ENCODE results near the gene GPC6. TPM values are rescaled to one million over a fixed set of nuclear protein-coding genes. Genes with fewer than 3 reads are reported as not detected.

The GPC6 gene
- total and polyA plus RNA-seq, 9 of the 15 experiments (the other 6 are each of a cell fraction or from before 2014, with no cell fraction given): under 0.01 to 0.20 (median 0.01) TPM; not detected in 4

GRCh38 chr13:93534181-93534700 is 307.6 kb downstream of the GPC6 start:
- TF ChIP-seq ZFP36 (IDR thresholded peaks at IDR 0.05; ENCODE audit: low read depth, low read length, partially characterized antibody) (no peak), TBL1XR1 (IDR thresholded peaks at IDR 0.05; ENCODE audit: low read length in 2 of 2) (no peak), TGIF2 (CRISPR knock-in tag; IDR thresholded peaks at IDR 0.05) (no peak), ELF1 (tag; IDR thresholded peaks at IDR 0.05) (no peak), SRSF3 (IDR thresholded peaks at IDR 0.05; ENCODE audit: insufficient read depth, low read length) (no peak), SMAD2 (IDR thresholded peaks at IDR 0.05; ENCODE audit: low read depth, low read length) (no peak), DDX20 (tag; IDR thresholded peaks at IDR 0.05; ENCODE audit: low read depth) (no peak), ETV6 (IDR thresholded peaks at IDR 0.05; ENCODE audit: borderline replicate concordance in 1 of 2, low read depth in 2 of 2, low read length in 1 of 2) (no peak), ETV6 (CRISPR knock-in tag; IDR thresholded peaks at IDR 0.05; ENCODE audit: borderline replicate concordance) (no peak), AFF1 (IDR thresholded peaks at IDR 0.05; ENCODE audit: low read depth in 1 of 2, partially characterized antibody in 2 of 2) (no peak), ZBTB8A (IDR thresholded peaks at IDR 0.05; ENCODE audit: partially characterized antibody) (no peak), USF1 (CRISPR knock-in tag; IDR thresholded peaks at IDR 0.05) (no peak)
- Histone ChIP-seq H3K36me3 (ENCODE audit: control insufficient read depth, insufficient read depth, low read length) (no peaks in the 10 kb centered on the region), H3K4me3 (no peak overlapping the region), H3K27me3 (ENCODE audit: control insufficient read depth in 2 of 2, insufficient read depth in 2 of 2, low read length in 2 of 2) (no peaks in the 10 kb centered on the region), H3K4me1 (replicated peaks in 1 of 2; ENCODE audit: control insufficient read depth in 2 of 2, insufficient read depth in 2 of 2, low read length in 2 of 2) (no peaks in the 10 kb centered on the region), H3K79me2 (ENCODE audit: control insufficient read depth, insufficient read depth, low read length) (no peaks in the 10 kb centered on the region), H3K9ac (ENCODE audit: insufficient read depth in 1 of 2, low read depth in 2 of 2, low read length in 2 of 2) (no peak overlapping the region), H2AFZ (ENCODE audit: low read depth, low read length) (no peak overlapping the region), H3K9me3 (replicated peaks; ENCODE audit: control insufficient read depth, insufficient read depth, low read depth, low read length) (no peaks in the 10 kb centered on the region), H4K20me1 (replicated peaks; ENCODE audit: control insufficient read depth, insufficient read depth, low read length) (no peaks in the 10 kb centered on the region), H3K27ac (ENCODE audit: extremely low read depth, low read depth, low read length) (no peak overlapping the region), H3K4me2 (ENCODE audit: insufficient read depth, low read length) (no peak overlapping the region), H3K9me1 (ENCODE audit: control insufficient read depth, insufficient read depth, low read length) (no peaks in the 10 kb centered on the region)
- BruUV-seq (replicated peaks): no TSS peak
- 0% methylated on average over 6 of the region's 6 CpGs for WGBS (ENCODE audit: insufficient coverage, low coverage, missing lambda C conversion rate)
- intact Hi-C loops (cut with micrococcal nuclease): no loop called here
- FAIRE-seq (no peak), ATAC-seq (no peak), DNase-seq (ENCODE audit: extremely low read depth in 1 of 4, low spot score in 3 of 4) (no peak)
- in situ Hi-C loops (cut with MboI): no loop called here
- ChIA-PET CTCF (ENCODE audit: low intra/inter-chr PET ratio) (no interaction called here), POLR2A (no interaction called here)
